Hematopoietic multipotent progenitor cell (in vitro differentiated cells): Measurements from ENCODE around the gene TMPRSS7. TPM values are rescaled to one million over a fixed set of nuclear protein-coding genes. Genes with fewer than 3 reads are reported as not detected.
A peak's percentile ranks its signal among the peaks of the same experiment; 100 is the strongest.
"Not testable (repeated sequence)": the region's sequence is repeated elsewhere in the genome, so short reads cannot be mapped to it uniquely, and the experiment has no call there.

ENCODE experiments used
- DNase-seq, 3 donors: peaks; one replicate each; pipeline ENCODE4 v3.0.0-alpha.2; 2011 to 2015; ENCODE audit warnings: low read depth in 2 of 3, low spot score in 2 of 3
- total RNA-seq: library from RNA; depleted of rRNA; stranded (reverse); fragments of >200 nt; gene quantifications from one replicate; pipeline ENCODE4 v1.2.3, GENCODE V29; 2012

Gene TMPRSS7
- total RNA-seq, 1 donor = not detected

DNA sequence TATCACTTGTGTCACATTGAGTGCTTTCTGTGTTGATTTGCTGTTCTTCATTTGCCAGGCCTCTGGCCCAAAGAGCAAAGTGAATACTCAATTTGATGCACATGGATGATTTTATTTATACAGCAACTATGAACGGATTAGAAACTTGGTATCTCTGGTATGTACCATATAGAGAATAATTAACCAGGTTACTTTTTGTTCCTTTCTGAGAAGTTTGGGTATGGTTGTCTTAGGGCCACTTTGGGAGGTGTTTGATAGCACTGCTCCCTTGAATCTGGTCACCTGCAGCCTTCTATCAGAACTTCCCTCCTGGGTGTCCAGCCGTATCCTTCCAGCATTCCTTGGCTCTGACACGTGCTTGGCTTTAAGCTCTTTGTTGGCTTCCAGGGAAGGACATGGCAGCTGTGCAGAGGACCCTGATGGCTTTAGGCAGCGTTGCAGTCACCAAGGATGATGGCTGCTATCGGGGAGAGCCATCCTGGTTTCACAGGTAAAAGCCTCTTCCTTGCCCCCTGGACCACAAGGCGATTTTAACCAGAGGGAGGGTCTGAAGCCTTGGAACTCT is 23.1 kb upstream of the TMPRSS7 start:
- DNase-seq = no peak

DNA sequence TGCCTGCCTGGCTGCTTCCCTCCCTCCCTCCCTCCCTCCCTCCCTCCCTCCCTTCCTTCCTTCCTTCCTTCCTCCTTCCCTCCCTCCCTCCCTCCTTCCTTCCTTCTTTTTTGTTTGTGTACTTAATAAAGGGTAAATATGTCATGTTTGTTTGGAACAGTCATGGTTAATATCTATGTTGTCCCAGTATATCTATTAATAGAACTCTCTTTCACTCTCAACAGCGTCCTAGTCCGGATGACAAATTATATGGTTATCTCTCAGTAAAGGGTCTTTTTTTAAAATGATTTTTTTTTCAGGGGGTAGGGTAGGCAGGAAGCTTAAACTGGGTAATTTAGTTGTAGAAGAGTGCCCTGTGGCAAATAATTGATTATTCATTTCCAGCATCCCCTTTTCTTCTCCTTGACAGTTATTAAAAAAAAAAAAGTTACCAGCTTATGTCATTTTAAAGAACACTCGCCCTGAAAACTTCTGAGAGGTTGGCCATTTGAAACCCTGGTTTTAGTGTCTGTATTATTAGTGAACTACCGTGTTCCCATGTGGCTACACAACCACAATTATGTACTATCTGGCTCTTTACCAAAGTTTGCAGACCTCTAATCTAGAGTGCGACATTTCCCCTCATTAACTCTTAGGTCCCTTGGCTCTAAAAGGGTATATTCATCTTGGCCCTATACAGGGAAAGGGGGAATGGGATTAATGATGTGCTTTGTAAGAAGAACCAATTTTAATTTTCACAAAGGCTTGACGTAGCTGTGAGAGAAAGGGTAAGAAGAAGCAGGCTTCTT is 22.1 kb upstream of the TMPRSS7 start:
- DNase-seq = no peak

DNA sequence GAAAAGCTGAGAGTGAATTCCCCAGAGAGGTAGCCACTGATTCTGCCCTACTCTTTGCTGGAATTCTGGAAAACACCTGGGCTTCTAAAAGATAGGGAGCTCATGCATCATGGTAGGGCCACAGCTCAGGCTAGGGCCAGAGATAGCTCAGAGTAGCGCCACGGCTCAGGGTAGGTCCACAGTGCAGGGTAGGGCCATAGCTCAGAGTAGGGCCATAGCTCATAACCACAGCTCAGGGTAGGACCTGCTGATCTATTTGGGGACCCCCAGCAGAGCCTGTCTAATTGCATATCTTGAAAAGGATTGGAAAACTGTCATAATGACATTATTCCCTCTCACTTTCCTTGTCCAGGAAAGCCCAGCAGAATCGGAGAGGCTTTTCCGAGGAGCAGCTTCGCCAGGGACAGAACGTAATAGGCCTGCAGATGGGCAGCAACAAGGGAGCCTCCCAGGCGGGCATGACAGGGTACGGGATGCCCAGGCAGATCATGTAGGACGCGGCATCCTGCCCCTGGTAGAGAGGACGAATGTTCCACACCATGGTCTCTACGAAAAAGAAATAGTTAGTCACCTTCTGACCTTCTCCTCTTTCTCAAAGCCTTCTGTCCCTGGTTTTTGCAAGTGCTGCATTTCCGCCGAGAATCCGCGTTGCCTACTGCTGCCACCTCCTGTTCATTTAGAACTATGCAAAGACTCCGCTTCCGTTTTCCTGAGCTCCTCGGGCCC is 21.3 kb upstream of the TMPRSS7 start:
- DNase-seq = peak; percentile 25 to 77 (median 54)

DNA sequence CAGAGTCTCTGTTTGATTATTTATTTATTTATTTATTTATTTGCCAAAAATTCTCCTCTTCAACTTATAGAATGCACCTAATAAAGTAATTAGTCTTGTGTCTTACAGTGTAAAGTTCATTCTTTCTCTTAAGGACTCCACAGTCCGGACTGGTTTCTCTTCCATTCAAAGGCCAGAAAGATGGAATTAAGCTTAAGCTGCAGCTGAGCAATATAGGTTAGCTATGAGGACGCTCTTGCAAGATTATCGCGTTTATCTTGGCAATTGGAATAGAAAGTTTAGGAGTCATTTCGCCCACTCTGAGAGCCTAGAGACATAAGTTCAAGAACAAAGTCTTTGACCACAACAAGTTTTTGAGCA is 20.8 kb upstream of the TMPRSS7 start:
- DNase-seq = no peak

DNA sequence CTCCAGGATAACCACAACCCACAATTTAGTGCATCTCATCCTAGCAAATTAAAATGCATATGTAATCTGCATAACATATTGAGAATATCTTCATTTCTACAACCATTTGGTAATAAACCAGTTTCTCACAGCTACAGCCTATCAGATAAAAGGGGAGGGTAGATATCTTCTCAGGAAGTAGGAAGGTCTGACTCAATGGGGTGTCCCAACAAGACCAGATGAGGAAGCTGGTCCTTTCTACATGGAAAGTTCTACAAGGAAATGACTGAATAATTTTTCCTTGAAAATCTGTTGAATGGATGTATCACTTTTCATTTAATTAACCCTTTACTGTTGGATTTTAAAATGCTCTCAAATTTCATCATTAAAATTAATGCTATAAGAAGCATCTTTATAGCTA is 17.4 kb upstream of the TMPRSS7 start:
- no peak for DNase-seq

DNA sequence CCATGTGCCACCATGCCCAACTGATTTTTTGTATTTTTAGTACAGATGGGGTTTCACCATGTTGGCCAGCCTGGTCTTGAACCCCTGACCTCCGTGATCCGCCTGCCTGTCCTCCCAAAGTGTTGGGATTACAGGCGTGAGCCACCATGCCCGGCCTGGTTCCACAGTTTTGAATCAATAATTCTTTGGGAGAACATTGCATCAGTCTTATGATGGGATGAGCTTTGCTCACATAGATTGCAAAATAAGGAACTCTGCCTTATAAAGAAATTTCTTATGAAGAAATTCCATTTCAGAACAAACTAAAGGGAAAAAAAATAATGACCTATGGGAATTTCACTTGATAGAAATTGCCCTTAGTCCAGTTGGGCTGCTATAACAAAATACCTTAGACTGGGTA is 15.8 kb upstream of the TMPRSS7 start:
- DNase-seq = no peak

DNA sequence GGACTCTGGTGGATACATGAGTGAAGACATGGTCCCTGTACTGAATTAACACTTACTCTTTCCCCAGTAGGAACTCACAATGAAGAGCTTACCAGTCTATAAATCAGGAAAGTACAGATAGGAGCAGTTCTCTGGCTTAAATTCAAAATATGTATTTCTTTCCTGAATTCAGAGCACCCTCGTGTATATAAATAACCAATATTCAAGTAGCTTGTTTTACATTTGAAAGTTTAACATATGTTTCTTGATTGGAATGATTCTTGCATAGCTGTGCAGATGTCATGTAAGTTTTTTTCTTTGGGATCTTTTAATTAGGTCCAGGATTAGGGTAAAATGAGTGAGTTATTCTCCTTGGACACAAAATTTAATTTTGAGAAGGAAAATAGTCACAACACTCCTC is 14.8 kb upstream of the TMPRSS7 start:
- no peak for DNase-seq

DNA sequence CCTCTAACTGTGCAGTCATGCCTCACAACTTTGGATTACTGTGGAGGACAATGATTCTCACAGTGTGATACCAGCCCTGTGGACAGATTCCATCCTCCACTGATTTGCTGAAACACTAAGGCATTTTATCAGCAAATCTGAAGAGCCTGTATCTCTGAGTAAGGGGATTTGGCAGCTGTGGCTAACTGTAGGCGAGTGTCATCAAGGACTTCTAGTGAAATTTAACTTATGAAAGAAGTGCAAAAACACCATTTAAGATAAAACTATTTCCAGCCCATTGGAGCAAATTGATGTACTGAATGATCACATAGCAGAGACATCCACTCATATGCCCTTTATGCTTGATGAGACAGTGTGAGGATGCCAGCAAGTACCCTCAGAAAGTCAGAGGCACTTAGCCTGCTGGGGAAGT is 13.9 kb upstream of the TMPRSS7 start:
- no peak for DNase-seq

DNA sequence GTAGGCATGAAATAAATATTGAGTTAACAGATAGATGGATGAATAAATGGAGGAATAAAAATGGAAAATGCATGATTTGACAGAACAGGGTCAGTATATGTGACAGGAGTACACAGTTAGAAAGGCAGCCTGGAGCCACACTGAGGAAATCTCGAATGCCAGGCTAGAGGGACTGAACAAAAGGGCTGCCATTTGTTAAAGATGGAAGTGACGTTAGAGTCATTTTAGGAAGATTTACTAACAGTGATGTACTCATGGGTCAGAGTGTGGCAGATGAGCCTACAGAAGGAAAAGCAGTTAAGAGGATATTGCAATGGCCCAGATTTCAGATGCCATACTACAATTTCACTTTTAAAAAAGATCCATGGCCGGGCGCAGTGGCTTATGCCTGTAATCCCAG is 7.4 kb upstream of the TMPRSS7 start:
- DNase-seq = no peak

DNA sequence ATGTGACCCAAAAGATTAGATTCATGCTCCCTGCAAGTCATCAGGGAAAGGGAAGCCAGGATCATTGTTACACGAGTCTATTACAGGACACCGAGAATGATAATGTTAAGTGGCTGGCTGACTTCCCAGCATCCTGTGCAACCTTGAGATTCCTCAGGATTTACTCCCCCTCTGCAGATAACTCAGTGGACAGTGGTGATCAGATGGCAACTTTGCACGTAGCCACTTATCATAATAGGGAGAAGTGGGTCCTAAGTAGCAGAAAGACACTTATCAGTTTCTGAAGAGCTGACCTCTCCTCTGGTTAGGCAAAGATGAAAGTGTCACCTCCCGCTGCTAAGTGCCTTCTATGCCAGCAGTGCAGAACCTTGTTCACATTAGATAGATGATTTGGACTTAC is 6.7 kb upstream of the TMPRSS7 start:
- DNase-seq = no peak

DNA sequence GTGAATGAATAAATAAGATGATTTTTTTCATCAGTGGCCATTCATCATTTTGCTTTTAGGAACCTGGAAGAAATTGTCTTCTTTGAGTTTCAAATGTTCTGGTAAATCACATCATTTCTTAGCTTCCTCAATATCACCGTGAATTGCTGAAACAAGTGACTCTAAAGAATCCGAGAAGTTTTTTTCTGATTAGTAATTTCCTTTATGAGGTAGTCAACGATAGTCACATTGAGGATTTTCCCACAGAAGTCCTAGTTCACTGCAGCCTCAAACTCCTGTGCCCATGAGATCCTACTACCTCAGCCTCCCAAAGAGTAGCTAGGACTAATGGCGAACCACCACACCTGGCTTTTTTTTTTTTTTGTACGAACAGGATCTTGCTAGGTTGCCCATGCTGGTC is 3.6 kb upstream of the TMPRSS7 start:
- DNase-seq = no peak

DNA sequence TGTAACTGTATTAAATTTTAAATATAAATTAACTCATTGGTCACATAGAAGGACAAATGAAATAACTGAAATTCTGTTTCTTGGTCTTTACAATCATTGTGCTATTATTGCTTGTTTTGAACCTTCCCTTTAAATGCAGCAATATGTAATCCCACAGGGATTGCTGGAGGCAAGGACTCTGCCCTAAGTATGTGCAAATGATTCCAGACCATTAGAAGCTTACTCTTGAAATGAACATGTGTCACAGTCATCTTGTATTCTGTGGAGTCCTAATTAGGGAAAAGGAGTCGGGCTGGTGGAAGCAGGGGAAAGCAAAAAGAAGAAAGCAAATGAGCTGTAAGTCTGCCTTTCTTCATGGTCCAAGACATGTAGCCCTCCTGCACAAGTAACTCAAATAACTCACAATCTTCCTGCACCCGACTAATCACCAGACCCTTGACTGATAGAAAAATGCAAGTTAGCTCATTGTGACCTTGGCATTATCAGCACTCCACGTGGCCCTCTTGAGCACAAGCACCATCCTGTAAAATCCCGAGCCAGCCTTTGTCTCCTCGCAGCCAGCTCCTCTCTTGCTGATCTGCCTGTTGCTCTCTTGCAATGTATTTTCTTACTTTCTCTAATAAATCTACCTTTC is 2.3 kb upstream of the TMPRSS7 start:
- no peak for DNase-seq

DNA sequence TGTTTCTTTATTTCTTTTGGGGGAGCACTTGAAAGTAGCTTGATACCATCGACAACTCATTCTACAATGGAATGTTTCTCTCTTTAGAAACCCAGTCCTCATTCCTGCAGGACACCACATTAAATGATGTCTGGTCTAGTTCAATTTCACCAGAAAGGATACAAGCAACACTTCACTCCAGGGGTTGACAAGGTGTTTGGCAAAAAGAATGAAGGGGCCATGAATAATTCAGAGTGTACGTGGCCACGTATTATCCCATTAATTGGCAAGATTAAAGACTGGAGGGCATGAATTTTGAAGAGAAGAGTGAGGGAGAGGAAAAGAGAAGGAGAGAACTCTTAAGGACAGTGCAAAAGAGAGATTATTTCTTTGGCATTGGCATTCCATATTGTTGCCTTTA is 705 bp downstream of the TMPRSS7 start:
- no peak for DNase-seq

DNA sequence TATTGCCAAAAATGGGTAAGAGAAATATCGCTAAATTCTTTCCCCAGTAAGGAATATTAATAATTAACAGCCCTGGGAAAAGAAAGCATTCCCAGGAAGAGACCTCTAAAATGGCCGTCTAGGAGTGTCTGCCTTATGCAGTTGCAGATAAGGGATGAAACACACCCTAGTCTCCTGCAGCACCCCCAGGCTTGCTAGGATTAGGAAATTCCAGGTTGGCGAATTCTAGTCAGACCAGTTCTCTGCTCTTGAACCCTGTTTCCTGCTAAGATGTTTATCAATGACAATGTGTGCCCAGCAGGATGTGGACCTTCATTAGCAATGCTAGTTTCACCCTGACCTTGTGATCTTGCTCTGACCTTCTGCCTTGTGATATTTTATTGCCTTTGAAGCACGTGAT is 2.7 kb downstream of the TMPRSS7 start:
- DNase-seq = not testable (repeated sequence)

DNA sequence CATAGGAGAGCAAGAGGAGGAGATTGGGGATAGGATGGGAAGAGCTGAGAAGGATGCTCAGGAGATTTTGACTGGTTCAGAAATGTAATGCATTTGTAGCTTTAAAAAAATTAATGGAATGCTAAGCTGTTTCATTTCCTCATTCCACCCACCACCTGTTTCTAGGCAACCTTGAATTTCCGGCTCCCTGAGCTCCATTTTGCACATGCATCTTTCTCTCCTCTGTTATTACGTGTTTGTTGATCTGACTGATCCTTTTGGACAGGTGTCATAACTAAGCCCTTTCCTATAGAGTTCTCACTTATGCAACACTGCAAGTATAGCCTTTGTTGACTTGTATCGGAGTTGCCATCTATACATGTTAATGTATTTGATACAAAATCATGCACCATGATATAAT is 4.3 kb downstream of the TMPRSS7 start:
- DNase-seq = no peak

DNA sequence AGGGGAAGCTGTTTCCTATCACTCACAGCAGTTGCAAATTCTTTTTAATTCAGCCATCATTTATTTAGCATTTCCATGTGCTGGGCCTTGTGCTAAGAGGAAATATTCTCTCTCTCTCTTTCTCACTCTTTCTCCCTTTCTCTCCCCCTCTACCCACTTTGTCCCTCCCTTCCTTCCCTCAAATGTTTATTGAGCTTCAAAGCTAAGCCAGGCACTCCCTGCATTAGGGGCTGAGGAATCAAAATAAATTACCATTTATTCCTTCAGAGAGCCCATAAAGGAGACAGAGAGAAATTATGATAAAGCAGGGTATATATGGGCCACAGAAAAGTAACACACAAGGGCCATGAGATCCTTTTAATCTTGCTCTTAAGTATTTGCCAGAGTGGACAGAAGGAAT is 6.8 kb downstream of the TMPRSS7 start:
- no peak for DNase-seq

DNA sequence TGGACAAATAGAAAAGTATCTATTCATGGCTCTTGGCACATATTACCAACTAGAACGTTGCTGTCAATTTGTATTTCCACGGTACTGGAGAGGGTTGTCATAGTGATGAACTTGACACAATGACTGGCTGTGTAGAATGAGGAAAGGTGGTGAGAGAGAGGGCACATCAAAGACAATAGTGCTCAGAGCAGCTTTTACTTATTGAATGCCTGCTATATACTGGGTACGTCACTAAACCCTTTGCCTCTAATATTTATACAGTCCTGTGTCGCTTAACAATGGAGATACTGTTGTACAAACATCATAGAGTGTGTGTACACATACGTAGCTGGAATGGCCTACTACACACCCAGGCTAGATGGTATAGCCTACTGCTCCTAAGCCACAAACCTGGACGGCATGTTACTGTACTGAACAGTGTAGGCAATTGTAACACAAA is 8.3 kb downstream of the TMPRSS7 start:
- DNase-seq = no peak

DNA sequence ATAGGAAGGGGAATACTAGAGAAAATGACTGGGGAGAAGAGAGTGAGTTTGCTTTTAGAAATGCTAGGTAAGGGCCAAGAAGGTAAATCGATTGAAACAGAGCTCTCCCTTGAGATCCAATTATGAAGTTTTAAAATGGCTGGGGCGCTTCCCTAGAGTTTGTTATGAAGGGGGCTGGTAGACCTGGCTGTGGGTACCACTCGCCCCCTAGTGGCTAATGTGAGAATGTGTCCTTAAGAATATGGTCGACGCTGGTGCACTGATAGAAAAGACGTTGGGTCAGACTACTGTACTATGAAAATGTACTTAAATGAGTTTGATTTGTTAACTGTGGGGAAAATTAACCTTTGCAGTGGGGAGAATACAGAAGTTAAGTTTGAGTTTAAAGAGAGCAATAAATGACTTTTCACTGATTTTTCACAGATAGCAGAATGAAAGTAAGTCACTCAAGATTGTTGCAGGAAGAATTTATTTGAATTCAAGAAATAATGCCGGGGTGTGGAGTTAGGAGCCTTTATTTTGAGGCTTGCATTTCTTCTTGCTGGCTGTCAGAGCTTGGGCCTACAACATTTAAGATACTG is 9.2 kb downstream of the TMPRSS7 start:
- DNase-seq = peak; percentile 18 to 86 (median 64)

DNA sequence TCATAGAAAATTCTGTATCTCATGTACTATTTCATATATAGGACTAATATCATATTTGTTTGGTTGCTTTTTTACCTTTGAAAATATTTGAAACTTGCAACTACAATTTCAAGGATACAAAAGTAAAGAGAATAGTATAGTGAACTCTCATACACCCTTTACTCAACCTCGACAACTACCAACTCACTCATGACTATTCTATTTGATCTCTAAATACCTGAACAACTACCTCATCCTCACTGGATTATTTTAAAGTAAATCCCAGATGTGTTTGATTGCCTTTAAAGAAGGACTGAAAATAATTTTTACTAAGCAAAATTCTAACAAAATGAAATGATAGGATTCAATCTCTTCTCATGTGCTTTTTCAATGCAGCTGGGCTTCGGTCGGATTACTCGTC is 12.1 kb downstream of the TMPRSS7 start:
- DNase-seq = no peak

DNA sequence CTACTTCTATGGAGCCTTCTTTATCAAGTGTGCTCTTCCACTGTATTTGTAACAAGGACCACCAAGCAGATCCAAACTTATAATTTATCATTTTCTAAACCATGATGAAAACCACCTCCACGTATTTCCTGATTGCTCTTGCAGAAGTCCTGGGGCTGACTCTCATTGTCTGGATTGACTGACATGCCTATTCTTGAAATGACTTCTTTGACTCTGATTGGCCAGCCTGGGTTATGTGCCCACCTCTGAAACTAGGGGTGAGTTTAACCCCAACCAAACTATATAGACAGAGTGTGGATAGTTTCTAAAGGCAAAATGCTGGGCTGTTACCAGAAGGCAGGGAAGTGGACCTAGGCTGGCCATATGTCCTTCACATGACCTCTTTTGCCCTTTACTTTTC is 12.7 kb downstream of the TMPRSS7 start:
- no peak for DNase-seq

DNA sequence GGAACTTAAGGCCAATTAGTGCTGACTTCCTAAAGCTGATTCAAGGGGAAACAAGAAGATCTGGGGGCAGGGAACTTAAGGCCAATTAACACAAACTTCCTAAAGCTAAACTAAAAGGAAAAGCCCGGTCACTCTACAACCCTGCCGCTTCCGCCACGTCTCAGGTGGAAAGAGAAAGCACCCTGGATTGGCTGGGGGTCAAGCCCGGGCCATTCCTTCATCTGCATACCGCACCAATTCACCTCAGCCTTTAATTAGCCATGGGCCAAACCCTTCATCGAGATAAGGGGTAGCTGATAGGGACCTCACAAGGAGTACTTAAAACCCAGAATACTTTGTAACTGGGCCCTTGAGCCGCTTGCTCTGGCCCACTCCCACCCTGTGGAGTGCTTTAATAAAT is 14.4 kb downstream of the TMPRSS7 start:
- DNase-seq = no peak
